ENCODE data around the gene MAPT.

The MAPT gene

DNA sequence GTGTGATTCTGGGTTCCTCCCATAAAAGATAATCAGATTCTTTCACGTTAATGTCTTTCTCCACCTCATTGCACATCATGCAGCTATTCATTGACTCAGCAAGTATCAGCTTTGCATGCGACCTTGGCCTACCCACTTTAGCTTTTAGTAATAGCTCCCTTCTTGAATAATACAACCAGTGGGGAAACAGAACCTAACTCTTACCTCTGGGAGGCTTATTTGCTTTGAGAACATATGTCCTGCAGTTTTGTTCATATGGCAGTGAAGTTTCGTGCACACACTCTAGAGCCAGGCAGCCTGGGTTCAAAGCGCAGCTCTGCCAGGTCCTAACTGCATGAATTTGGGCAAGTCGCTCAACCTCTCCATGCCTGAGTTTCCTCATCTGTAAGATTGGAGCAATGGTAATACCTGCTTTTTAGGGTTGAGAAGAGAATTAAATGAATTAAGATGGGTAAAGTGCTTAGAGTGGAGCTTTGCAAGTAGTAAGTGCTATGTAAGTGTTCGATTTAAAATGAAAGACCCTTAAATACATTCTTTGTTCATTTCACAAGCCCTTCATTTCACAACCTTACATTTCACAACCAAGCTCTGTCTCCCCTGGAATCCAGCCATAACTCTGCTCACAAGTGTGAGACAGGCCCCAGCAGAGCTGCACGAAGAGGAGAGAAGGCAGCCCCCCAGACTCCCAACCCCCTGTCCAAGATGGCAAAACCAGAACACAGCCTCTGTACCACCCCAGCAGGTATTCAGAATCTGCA lies 29.3 kb downstream of the MAPT start:
- DNase-seq (ENCODE audit: extremely low read depth, insufficient read length), result no peak
- no peak overlapping the region for H3K4me3 ChIP-seq (replicated peaks; ENCODE audit: low read depth, low read length)
- H3K27me3 ChIP-seq (replicated peaks; ENCODE audit: control insufficient read depth, insufficient read depth, low read length), result no peaks in the 10 kb centered on the region; the same call in 1 of the 2 replicates
- no peak for TF ChIP-seq CTCF (IDR thresholded peaks at IDR 0.05; ENCODE audit: insufficient read depth, low read length, poor library complexity, severe bottlenecking)
- H3K36me3 ChIP-seq (ENCODE audit: control insufficient read depth, insufficient read depth, low read length), result no peaks in the 10 kb centered on the region

DNA sequence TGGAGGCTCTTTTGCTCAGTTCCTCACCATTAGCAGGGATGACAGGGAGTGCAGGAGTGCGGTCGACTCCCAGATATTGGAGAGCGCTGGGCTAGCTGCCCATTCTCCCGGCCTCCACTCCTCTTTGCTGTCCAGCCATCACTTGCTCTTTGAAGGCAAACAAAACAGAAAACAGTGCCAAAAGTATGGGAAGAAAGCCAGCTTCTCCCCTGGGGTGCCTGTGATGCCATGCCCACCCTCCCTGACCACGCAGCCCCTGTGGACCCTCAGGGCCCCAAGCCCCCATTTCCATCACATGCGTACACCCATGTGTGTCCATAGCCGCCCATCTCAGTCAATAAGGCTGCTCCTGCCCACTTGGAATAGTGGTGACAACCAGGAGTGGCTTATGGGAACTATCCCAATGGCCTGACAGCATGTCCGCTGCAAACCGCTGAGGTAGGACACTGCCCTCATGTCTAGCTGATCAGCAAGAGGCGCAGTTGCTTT lies 30.0 kb downstream of the MAPT start:
- Histone ChIP-seq H3K4me3 (replicated peaks; ENCODE audit: low read depth, low read length) (no peak overlapping the region), H3K27me3 (replicated peaks; ENCODE audit: control insufficient read depth, insufficient read depth, low read length) (no peaks in the 10 kb centered on the region; the same call in 1 of the 2 replicates), H3K36me3 (ENCODE audit: control insufficient read depth, insufficient read depth, low read length) (no peaks in the 10 kb centered on the region)
- DNase-seq (ENCODE audit: extremely low read depth, insufficient read length), result no peak
- no peak for TF ChIP-seq CTCF (IDR thresholded peaks at IDR 0.05; ENCODE audit: insufficient read depth, low read length, poor library complexity, severe bottlenecking)

- TF ChIP-seq CTCF (IDR thresholded peaks at IDR 0.05; ENCODE audit: insufficient read depth, low read length, poor library complexity, severe bottlenecking), result no peak
- H3K27me3 ChIP-seq (replicated peaks; ENCODE audit: control insufficient read depth, insufficient read depth, low read length), result peaks cover 1% of the 10 kb centered on the region; the same call in 1 of the 2 replicates
- no peak overlapping the region for H3K4me3 ChIP-seq (replicated peaks; ENCODE audit: low read depth, low read length)
- H3K36me3 ChIP-seq (ENCODE audit: control insufficient read depth, insufficient read depth, low read length), result no peaks in the 10 kb centered on the region
- no peak for DNase-seq (ENCODE audit: extremely low read depth, insufficient read length)
Observed at GRCh38 chr17:45925311-45925710, 31.0 kb downstream of the MAPT start.

DNA sequence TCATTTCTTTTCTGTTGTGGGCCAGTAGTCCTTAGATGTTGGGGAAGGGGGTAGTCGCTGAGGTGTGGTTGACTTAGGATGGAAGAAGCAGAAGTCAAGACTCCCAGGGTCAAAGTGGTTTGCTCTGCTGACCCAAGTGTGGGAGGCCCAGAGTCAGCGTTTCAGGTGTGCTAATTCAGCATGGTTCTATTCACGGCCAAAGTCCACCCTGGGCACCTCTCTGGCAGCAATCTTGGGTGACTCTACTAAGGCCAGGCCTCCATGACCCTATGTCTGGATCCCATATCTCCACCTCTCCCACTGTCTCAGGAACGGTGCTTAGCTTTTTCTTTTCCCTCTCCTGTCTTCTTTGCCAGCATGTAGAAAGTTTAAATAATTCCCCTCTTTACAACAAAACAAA lies 32.9 kb downstream of the MAPT start:
- no peak for TF ChIP-seq CTCF (IDR thresholded peaks at IDR 0.05; ENCODE audit: insufficient read depth, low read length, poor library complexity, severe bottlenecking)
- DNase-seq (ENCODE audit: extremely low read depth, insufficient read length), result no peak
- no peaks in the 10 kb centered on the region for H3K36me3 ChIP-seq (ENCODE audit: control insufficient read depth, insufficient read depth, low read length)
- no peak overlapping the region for H3K4me3 ChIP-seq (replicated peaks; ENCODE audit: low read depth, low read length)
- H3K27me3 ChIP-seq (replicated peaks; ENCODE audit: control insufficient read depth, insufficient read depth, low read length), result peaks cover 1% of the 10 kb centered on the region; the same call in 1 of the 2 replicates

- H3K4me3 ChIP-seq (replicated peaks; ENCODE audit: low read depth, low read length), result no peak overlapping the region
- TF ChIP-seq CTCF (IDR thresholded peaks at IDR 0.05; ENCODE audit: insufficient read depth, low read length, poor library complexity, severe bottlenecking), result no peak
- DNase-seq (ENCODE audit: extremely low read depth, insufficient read length), result no peak
- no peaks in the 10 kb centered on the region for H3K36me3 ChIP-seq (ENCODE audit: control insufficient read depth, insufficient read depth, low read length)
- H3K27me3 ChIP-seq (replicated peaks; ENCODE audit: control insufficient read depth, insufficient read depth, low read length), result peaks cover 1% of the 10 kb centered on the region; the same call in 1 of the 2 replicates
Observed at GRCh38 chr17:45929344-45929743, 35.0 kb downstream of the MAPT start.

Measured in GM06990 (cell line).